HEK293 (cell line): ENCODE measurements around the gene ELL.

ENCODE experiments used
- MEIS1 ChIP-seq: sonication (generic); formaldehyde crosslinking; IDR thresholded peaks from 2 replicates; pipeline ENCODE4 v1.8.1; 2022; ENCODE audit warnings: missing genetic modification reagents, mild to moderate bottlenecking, borderline replicate concordance
- SP7 ChIP-seq: fragments of 450-650 bp; formaldehyde crosslinking; IDR thresholded peaks from 2 replicates; pipeline ENCODE4 v1.5.1; 2016; ENCODE audit warnings: missing biosample characterization, missing genetic modification characterization
- ZFP41 ChIP-seq: fragments of 450-650 bp; formaldehyde crosslinking; IDR thresholded peaks from 2 replicates; pipeline ENCODE4 v1.5.1; 2016; ENCODE audit warnings: missing biosample characterization, missing genetic modification characterization, borderline replicate concordance
- ZNF121 ChIP-seq: fragments of 450-650 bp; formaldehyde crosslinking; IDR thresholded peaks from 2 replicates; pipeline ENCODE4 v1.5.1; 2016; ENCODE audit warnings: missing biosample characterization, missing genetic modification characterization
- ZNF16 ChIP-seq: fragments of 450-650 bp; formaldehyde crosslinking; IDR thresholded peaks from 2 replicates; pipeline ENCODE4 v1.5.1; 2016; ENCODE audit warnings: low read depth, missing biosample characterization, missing genetic modification characterization
- ZNF266 ChIP-seq: fragments of 450-650 bp; formaldehyde crosslinking; IDR thresholded peaks from 2 replicates; pipeline ENCODE4 v1.5.1; 2016; ENCODE audit warnings: missing biosample characterization, missing genetic modification characterization, low read depth
- ZNF324 ChIP-seq: fragments of 450-650 bp; formaldehyde crosslinking; IDR thresholded peaks from 2 replicates; pipeline ENCODE4 v1.5.1; 2016; ENCODE audit warnings: missing biosample characterization, missing genetic modification characterization
- ZNF561 ChIP-seq: fragments of 450-650 bp; IDR thresholded peaks from 2 replicates; pipeline ENCODE4 v1.5.1; 2018; ENCODE audit warnings: missing biosample characterization, missing genetic modification characterization, borderline replicate concordance
- ZNF610 ChIP-seq: fragments of 450-650 bp; formaldehyde crosslinking; IDR thresholded peaks from 2 replicates; pipeline ENCODE4 v1.5.1; 2016; ENCODE audit warnings: missing biosample characterization, missing genetic modification characterization, borderline replicate concordance
- ZNF658 ChIP-seq: fragments of 450-650 bp; formaldehyde crosslinking; IDR thresholded peaks from 2 replicates; pipeline ENCODE4; 2016; ENCODE audit warnings: missing biosample characterization, missing genetic modification characterization
- ZNF768 ChIP-seq: fragments of 450-650 bp; formaldehyde crosslinking; IDR thresholded peaks from 2 replicates; pipeline ENCODE4 v1.5.1; 2018; ENCODE audit warnings: missing biosample characterization, mild to moderate bottlenecking, missing genetic modification characterization
- ZSCAN16 ChIP-seq: fragments of 450-650 bp; formaldehyde crosslinking; IDR thresholded peaks from 2 replicates; pipeline ENCODE4 v1.5.1; 2016; ENCODE audit warnings: missing biosample characterization, missing genetic modification characterization
- ZSCAN23 ChIP-seq: fragments of 450-650 bp; formaldehyde crosslinking; IDR thresholded peaks from 2 replicates; pipeline ENCODE4 v1.5.1; 2016; ENCODE audit warnings: missing biosample characterization, missing genetic modification characterization
- TF ChIP-seq, protein P1 (sequence below): fragments of 450-650 bp; formaldehyde crosslinking; IDR thresholded peaks from 2 replicates; pipeline ENCODE4 v1.5.1; 2017; ENCODE audit warnings: missing biosample characterization, missing genetic modification characterization
- TF ChIP-seq, protein P2 (sequence below): fragments of 450-650 bp; formaldehyde crosslinking; IDR thresholded peaks from 2 replicates; pipeline ENCODE4 v1.5.1; 2016; ENCODE audit warnings: missing biosample characterization, missing genetic modification characterization, borderline replicate concordance
- TF ChIP-seq, protein P3 (sequence below): fragments of 450-650 bp; formaldehyde crosslinking; IDR thresholded peaks from 2 replicates; pipeline ENCODE4 v1.5.1; 2016; ENCODE audit warnings: missing biosample characterization, missing genetic modification characterization, borderline replicate concordance
- TF ChIP-seq, protein P4 (sequence below): fragments of 450-650 bp; IDR thresholded peaks from 2 replicates; pipeline ENCODE4 v1.5.1; 2018; ENCODE audit warnings: missing biosample characterization, mild to moderate bottlenecking, missing genetic modification characterization
- TF ChIP-seq, protein P5 (sequence below): fragments of 450-650 bp; formaldehyde crosslinking; IDR thresholded peaks from 2 replicates; pipeline ENCODE4 v1.5.1; 2016; ENCODE audit warnings: missing biosample characterization, missing genetic modification characterization
- TF ChIP-seq, protein P6 (sequence below): fragments of 450-650 bp; formaldehyde crosslinking; IDR thresholded peaks from 2 replicates; pipeline ENCODE4 v1.5.1; 2016; ENCODE audit warnings: missing biosample characterization, missing genetic modification characterization
- TF ChIP-seq, protein P7 (sequence below): fragments of 450-650 bp; formaldehyde crosslinking; IDR thresholded peaks from 2 replicates; pipeline ENCODE4 v1.5.1; 2016; ENCODE audit warnings: missing biosample characterization, missing genetic modification characterization

Gene ELL

DNA sequence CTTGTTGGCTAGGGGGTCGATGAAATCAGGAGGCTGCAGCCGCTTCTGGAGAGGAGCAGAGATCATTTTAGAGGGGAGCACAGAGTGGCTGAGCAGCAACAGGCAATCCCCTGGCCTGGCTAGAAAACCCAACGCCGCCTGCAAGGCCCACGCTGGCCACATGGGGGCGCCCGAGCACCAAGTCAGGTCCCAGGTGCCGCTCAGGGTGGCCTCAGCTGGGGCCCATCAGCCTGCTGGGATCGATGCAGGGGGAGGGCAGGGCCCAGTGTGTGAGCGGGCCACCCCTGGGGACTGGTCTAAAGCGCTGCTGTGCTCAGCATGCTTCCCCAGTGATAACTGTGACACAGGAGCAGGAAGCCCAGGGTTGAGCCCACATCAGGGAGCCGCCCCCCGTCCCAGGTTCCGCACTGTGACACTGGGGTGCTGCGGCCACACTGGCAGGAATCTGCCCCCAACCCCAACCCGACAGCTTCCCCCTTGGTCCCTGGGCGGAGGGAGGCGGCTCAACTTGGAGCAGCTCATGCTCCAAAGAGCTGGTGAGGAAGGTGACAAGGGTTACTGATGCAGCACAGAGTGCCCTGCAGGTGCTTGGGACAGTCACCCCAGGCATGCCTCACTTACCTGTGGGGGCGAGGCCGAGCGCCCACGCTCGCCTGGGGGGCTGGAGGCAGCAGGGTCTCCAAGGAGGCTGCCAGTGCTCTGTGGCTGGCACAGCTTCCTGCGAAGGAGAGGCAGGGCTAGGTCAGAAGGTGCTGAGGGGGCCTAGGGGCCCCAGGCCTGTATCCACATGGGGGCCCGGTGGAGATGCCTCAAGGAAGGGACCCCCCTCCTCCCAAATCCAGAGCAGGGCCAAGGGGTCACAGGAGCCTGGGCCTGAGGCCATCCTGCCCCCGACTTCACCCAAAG is 70.7 kb downstream of the ELL start (continued):
- TF ChIP-seq, protein P1, sequence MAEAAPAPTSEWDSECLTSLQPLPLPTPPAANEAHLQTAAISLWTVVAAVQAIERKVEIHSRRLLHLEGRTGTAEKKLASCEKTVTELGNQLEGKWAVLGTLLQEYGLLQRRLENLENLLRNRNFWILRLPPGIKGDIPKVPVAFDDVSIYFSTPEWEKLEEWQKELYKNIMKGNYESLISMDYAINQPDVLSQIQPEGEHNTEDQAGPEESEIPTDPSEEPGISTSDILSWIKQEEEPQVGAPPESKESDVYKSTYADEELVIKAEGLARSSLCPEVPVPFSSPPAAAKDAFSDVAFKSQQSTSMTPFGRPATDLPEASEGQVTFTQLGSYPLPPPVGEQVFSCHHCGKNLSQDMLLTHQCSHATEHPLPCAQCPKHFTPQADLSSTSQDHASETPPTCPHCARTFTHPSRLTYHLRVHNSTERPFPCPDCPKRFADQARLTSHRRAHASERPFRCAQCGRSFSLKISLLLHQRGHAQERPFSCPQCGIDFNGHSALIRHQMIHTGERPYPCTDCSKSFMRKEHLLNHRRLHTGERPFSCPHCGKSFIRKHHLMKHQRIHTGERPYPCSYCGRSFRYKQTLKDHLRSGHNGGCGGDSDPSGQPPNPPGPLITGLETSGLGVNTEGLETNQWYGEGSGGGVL (tag by site-specific recombination), result no peak
- TF ChIP-seq ZNF16 (no peak), ZFP41 (tag by site-specific recombination) (no peak), ZSCAN23 (no peak), MEIS1 (CRISPR knock-in tag) (no peak), ZNF658 (tag by site-specific recombination) (no peak), ZNF121 (tag by site-specific recombination) (no peak), ZNF324 (tag by site-specific recombination) (peak; percentile 60; the same call in 1 of the 2 replicates), SP7 (peak; percentile 71), ZSCAN16 (no peak), ZNF610 (tag by site-specific recombination) (peak; percentile 77), ZNF768 (tag by site-specific recombination) (no peak), ZNF266 (tag by site-specific recombination) (no peak), ZNF561 (tag by site-specific recombination) (no peak)
- TF ChIP-seq, protein P2, sequence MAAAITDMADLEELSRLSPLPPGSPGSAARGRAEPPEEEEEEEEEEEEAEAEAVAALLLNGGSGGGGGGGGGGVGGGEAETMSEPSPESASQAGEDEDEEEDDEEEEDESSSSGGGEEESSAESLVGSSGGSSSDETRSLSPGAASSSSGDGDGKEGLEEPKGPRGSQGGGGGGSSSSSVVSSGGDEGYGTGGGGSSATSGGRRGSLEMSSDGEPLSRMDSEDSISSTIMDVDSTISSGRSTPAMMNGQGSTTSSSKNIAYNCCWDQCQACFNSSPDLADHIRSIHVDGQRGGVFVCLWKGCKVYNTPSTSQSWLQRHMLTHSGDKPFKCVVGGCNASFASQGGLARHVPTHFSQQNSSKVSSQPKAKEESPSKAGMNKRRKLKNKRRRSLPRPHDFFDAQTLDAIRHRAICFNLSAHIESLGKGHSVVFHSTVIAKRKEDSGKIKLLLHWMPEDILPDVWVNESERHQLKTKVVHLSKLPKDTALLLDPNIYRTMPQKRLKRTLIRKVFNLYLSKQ (tag by site-specific recombination), result no peak
- TF ChIP-seq, protein P3, sequence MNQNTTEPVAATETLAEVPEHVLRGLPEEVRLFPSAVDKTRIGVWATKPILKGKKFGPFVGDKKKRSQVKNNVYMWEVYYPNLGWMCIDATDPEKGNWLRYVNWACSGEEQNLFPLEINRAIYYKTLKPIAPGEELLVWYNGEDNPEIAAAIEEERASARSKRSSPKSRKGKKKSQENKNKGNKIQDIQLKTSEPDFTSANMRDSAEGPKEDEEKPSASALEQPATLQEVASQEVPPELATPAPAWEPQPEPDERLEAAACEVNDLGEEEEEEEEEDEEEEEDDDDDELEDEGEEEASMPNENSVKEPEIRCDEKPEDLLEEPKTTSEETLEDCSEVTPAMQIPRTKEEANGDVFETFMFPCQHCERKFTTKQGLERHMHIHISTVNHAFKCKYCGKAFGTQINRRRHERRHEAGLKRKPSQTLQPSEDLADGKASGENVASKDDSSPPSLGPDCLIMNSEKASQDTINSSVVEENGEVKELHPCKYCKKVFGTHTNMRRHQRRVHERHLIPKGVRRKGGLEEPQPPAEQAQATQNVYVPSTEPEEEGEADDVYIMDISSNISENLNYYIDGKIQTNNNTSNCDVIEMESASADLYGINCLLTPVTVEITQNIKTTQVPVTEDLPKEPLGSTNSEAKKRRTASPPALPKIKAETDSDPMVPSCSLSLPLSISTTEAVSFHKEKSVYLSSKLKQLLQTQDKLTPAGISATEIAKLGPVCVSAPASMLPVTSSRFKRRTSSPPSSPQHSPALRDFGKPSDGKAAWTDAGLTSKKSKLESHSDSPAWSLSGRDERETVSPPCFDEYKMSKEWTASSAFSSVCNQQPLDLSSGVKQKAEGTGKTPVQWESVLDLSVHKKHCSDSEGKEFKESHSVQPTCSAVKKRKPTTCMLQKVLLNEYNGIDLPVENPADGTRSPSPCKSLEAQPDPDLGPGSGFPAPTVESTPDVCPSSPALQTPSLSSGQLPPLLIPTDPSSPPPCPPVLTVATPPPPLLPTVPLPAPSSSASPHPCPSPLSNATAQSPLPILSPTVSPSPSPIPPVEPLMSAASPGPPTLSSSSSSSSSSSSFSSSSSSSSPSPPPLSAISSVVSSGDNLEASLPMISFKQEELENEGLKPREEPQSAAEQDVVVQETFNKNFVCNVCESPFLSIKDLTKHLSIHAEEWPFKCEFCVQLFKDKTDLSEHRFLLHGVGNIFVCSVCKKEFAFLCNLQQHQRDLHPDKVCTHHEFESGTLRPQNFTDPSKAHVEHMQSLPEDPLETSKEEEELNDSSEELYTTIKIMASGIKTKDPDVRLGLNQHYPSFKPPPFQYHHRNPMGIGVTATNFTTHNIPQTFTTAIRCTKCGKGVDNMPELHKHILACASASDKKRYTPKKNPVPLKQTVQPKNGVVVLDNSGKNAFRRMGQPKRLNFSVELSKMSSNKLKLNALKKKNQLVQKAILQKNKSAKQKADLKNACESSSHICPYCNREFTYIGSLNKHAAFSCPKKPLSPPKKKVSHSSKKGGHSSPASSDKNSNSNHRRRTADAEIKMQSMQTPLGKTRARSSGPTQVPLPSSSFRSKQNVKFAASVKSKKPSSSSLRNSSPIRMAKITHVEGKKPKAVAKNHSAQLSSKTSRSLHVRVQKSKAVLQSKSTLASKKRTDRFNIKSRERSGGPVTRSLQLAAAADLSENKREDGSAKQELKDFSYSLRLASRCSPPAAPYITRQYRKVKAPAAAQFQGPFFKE (tag by site-specific recombination), result no peak
- TF ChIP-seq, protein P4, sequence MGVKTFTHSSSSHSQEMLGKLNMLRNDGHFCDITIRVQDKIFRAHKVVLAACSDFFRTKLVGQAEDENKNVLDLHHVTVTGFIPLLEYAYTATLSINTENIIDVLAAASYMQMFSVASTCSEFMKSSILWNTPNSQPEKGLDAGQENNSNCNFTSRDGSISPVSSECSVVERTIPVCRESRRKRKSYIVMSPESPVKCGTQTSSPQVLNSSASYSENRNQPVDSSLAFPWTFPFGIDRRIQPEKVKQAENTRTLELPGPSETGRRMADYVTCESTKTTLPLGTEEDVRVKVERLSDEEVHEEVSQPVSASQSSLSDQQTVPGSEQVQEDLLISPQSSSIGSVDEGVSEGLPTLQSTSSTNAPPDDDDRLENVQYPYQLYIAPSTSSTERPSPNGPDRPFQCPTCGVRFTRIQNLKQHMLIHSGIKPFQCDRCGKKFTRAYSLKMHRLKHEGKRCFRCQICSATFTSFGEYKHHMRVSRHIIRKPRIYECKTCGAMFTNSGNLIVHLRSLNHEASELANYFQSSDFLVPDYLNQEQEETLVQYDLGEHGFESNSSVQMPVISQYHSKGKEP (tag by site-specific recombination), result no peak
- TF ChIP-seq, protein P5, sequence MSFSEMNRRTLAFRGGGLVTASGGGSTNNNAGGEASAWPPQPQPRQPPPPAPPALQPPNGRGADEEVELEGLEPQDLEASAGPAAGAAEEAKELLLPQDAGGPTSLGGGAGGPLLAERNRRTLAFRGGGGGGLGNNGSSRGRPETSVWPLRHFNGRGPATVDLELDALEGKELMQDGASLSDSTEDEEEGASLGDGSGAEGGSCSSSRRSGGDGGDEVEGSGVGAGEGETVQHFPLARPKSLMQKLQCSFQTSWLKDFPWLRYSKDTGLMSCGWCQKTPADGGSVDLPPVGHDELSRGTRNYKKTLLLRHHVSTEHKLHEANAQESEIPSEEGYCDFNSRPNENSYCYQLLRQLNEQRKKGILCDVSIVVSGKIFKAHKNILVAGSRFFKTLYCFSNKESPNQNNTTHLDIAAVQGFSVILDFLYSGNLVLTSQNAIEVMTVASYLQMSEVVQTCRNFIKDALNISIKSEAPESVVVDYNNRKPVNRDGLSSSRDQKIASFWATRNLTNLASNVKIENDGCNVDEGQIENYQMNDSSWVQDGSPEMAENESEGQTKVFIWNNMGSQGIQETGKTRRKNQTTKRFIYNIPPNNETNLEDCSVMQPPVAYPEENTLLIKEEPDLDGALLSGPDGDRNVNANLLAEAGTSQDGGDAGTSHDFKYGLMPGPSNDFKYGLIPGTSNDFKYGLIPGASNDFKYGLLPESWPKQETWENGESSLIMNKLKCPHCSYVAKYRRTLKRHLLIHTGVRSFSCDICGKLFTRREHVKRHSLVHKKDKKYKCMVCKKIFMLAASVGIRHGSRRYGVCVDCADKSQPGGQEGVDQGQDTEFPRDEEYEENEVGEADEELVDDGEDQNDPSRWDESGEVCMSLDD (tag by site-specific recombination), result no peak; the same call in 1 of the 2 replicates
- TF ChIP-seq, protein P6, sequence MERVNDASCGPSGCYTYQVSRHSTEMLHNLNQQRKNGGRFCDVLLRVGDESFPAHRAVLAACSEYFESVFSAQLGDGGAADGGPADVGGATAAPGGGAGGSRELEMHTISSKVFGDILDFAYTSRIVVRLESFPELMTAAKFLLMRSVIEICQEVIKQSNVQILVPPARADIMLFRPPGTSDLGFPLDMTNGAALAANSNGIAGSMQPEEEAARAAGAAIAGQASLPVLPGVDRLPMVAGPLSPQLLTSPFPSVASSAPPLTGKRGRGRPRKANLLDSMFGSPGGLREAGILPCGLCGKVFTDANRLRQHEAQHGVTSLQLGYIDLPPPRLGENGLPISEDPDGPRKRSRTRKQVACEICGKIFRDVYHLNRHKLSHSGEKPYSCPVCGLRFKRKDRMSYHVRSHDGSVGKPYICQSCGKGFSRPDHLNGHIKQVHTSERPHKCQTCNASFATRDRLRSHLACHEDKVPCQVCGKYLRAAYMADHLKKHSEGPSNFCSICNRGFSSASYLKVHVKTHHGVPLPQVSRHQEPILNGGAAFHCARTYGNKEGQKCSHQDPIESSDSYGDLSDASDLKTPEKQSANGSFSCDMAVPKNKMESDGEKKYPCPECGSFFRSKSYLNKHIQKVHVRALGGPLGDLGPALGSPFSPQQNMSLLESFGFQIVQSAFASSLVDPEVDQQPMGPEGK (tag by site-specific recombination), result peak; percentile 74
- TF ChIP-seq, protein P7, sequence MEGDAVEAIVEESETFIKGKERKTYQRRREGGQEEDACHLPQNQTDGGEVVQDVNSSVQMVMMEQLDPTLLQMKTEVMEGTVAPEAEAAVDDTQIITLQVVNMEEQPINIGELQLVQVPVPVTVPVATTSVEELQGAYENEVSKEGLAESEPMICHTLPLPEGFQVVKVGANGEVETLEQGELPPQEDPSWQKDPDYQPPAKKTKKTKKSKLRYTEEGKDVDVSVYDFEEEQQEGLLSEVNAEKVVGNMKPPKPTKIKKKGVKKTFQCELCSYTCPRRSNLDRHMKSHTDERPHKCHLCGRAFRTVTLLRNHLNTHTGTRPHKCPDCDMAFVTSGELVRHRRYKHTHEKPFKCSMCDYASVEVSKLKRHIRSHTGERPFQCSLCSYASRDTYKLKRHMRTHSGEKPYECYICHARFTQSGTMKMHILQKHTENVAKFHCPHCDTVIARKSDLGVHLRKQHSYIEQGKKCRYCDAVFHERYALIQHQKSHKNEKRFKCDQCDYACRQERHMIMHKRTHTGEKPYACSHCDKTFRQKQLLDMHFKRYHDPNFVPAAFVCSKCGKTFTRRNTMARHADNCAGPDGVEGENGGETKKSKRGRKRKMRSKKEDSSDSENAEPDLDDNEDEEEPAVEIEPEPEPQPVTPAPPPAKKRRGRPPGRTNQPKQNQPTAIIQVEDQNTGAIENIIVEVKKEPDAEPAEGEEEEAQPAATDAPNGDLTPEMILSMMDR, result peak; percentile 95
